Liver (tissue), 3 donors: Measurements from ENCODE around the gene ASIC3.

ENCODE experiments used
- ATF3 ChIP-seq: IDR thresholded peaks from 2 replicates; pipeline ENCODE4 v1.6.1; 2016; ENCODE audit warnings: antibody characterized with exemption
- GABPA ChIP-seq, 2 donors: IDR thresholded peaks in 1 of 2; conservative IDR thresholded peaks in 1 of 2; 2 replicates each; pipeline ENCODE4 v1.6.1; 2016; ENCODE audit warnings: antibody characterized with exemption in 2 of 2, mild to moderate bottlenecking in 1 of 2, moderate library complexity in 1 of 2
- RXRA ChIP-seq, 2 donors: IDR thresholded peaks; 2 replicates each; pipeline ENCODE4 v1.6.1; 2017 to 2018; ENCODE audit warnings: antibody characterized with exemption in 2 of 2, mild to moderate bottlenecking in 1 of 2
- ZBTB33 ChIP-seq: IDR thresholded peaks from 2 replicates; pipeline ENCODE4 v1.6.1; 2016; ENCODE audit warnings: antibody characterized with exemption
- TF ChIP-seq, protein P1 (sequence below): fragments of 150-350 bp; IDR thresholded peaks from 2 replicates; pipeline ENCODE4 v1.5.1; 2017; ENCODE audit warnings: improper control_type of control experiment, low read depth, low read length; ENCODE audit not compliant: missing input control
- donor health status: healthy.
- donor health status: healthy.

DNA sequence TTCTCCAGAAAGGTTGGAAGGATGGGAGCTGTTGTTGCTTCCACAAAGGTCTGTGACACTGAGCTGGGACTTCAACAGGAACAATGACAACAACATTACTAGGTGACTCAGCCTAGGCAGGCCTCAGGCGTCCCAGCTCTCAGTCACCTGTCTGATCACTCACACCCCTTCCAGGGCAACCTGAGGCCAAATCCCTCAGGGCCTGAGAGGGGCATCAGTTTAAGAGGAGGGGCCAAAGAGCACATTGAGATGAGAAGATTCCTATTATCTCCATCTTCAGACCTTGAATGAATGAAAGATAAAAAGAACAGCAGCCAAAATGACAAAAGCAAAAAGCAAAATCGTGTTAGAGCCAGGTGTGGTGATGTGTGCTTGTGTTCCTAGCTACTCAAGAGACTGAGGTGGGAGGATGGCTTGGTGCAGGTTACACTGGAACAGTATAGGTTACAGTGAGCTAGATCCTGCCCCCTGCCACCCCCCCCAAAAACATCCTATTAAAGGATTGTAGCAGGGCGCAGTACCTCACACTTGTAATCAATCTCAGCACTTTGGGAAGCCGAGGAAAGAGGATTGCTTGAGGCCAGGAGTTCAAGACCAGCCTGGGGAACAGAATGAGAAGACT is 23.8 kb upstream of the ASIC3 start, which contains the start of gene ATG9B:
- TF ChIP-seq, protein P1, sequence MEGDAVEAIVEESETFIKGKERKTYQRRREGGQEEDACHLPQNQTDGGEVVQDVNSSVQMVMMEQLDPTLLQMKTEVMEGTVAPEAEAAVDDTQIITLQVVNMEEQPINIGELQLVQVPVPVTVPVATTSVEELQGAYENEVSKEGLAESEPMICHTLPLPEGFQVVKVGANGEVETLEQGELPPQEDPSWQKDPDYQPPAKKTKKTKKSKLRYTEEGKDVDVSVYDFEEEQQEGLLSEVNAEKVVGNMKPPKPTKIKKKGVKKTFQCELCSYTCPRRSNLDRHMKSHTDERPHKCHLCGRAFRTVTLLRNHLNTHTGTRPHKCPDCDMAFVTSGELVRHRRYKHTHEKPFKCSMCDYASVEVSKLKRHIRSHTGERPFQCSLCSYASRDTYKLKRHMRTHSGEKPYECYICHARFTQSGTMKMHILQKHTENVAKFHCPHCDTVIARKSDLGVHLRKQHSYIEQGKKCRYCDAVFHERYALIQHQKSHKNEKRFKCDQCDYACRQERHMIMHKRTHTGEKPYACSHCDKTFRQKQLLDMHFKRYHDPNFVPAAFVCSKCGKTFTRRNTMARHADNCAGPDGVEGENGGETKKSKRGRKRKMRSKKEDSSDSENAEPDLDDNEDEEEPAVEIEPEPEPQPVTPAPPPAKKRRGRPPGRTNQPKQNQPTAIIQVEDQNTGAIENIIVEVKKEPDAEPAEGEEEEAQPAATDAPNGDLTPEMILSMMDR: no peak
- TF ChIP-seq RXRA (IDR thresholded peaks at IDR 0.05): no peak
- no peak for TF ChIP-seq GABPA (IDR thresholded peaks at IDR 0.05 in 1 of 2, conservative IDR thresholded peaks at IDR 0.05 in 1 of 2)
- no peak for TF ChIP-seq ZBTB33
- no peak for TF ChIP-seq ATF3
